Fibroblast of skin of left biceps (primary cell): ENCODE results near the gene FBLN2.

Source experiments
- DNase-seq, 2 experiments: peaks; one replicate each; pipeline ENCODE4 v3.0.0-alpha.2; 2013; ENCODE audit warnings: low read depth in 2 of 2

The FBLN2 gene

GRCh38 chr3:13581485-13582365 is 32.8 kb downstream of the FBLN2 start:
- DNase-seq, result no peak

- DNase-seq, result no peak
These were observed 33.7 kb downstream of the FBLN2 start for GRCh38 chr3:13582366-13583250.

GRCh38 chr3:13583251-13584180 is 34.6 kb downstream of the FBLN2 start:
- DNase-seq, result no peak

- DNase-seq, result no peak
These were observed 35.5 kb downstream of the FBLN2 start for GRCh38 chr3:13584427-13584891.

- DNase-seq, result no peak
These were observed 36.0 kb downstream of the FBLN2 start for GRCh38 chr3:13584901-13585300.

- no peak for DNase-seq
These were observed 38.5 kb downstream of the FBLN2 start for GRCh38 chr3:13587442-13587841.

GRCh38 chr3:13588221-13588701 is 39.3 kb downstream of the FBLN2 start:
- no peak for DNase-seq

- no peak for DNase-seq
These were observed 40.1 kb downstream of the FBLN2 start for GRCh38 chr3:13588993-13589392.

- no peak for DNase-seq
These were observed 42.1 kb downstream of the FBLN2 start for GRCh38 chr3:13590841-13591520.

GRCh38 chr3:13593615-13594014 is 44.7 kb downstream of the FBLN2 start:
- DNase-seq, result no peak

- DNase-seq, result no peak
These were observed 45.2 kb downstream of the FBLN2 start for GRCh38 chr3:13594146-13594545.

GRCh38 chr3:13594991-13595421 is 46.1 kb downstream of the FBLN2 start:
- no peak for DNase-seq

- no peak for DNase-seq
These were observed 46.6 kb downstream of the FBLN2 start for GRCh38 chr3:13595485-13595884.

- no peak for DNase-seq
These were observed 47.7 kb downstream of the FBLN2 start for GRCh38 chr3:13596426-13597205.

GRCh38 chr3:13597661-13598060 is 48.7 kb downstream of the FBLN2 start:
- no peak for DNase-seq

GRCh38 chr3:13598201-13598600 is 49.3 kb downstream of the FBLN2 start:
- DNase-seq, result no peak

GRCh38 chr3:13598926-13599886 is 50.3 kb downstream of the FBLN2 start:
- no peak for DNase-seq

- DNase-seq, result no peak
These were observed 51.0 kb downstream of the FBLN2 start for GRCh38 chr3:13599887-13600450.
